DMS79 (cell line): ENCODE results near the gene PYGM.

Source experiments
- DNase-seq: peaks from one replicate; lab custom pipeline; 2025; lab: John Stamatoyannopoulos, UW

PYGM gene

GRCh38 chr11:64753380-64754123, 6.2 kb downstream of the PYGM start:
- DNase-seq = no peak

- no peak for DNase-seq
These were observed 6.8 kb downstream of the PYGM start for GRCh38 chr11:64753019-64753379.

GRCh38 chr11:64752175-64752970, 7.4 kb downstream of the PYGM start:
- DNase-seq = no peak

GRCh38 chr11:64751580-64751979, 8.2 kb downstream of the PYGM start:
- DNase-seq = no peak

- DNase-seq = no peak
These were observed 8.6 kb downstream of the PYGM start for GRCh38 chr11:64751136-64751535.

- DNase-seq = no peak
These were observed 9.3 kb downstream of the PYGM start for GRCh38 chr11:64750361-64751054.

GRCh38 chr11:64747961-64748665, 11.7 kb downstream of the PYGM start:
- DNase-seq = no peak

GRCh38 chr11:64746486-64746885, 13.3 kb downstream of the PYGM start:
- no peak for DNase-seq

- no peak for DNase-seq
These were observed 14.0 kb downstream of the PYGM start for GRCh38 chr11:64745521-64746328.

GRCh38 chr11:64745189-64745520, 14.6 kb downstream of the PYGM start:
- DNase-seq = no peak

- no peak for DNase-seq
These were observed 15.1 kb downstream of the PYGM start for GRCh38 chr11:64744544-64745188.

GRCh38 chr11:64743591-64744543, 15.9 kb downstream of the PYGM start, which contains the start of gene RASGRP2:
RASGRP2 (minus strand) TSS chr11:64744142; CDS start chr11:64742866, 1,276 bp downstream.
- no peak for DNase-seq

- DNase-seq = no peak
These were observed 16.7 kb downstream of the PYGM start for GRCh38 chr11:64742889-64743590.

GRCh38 chr11:64742087-64742888, 17.5 kb downstream of the PYGM start:
- DNase-seq = no peak

- no peak for DNase-seq
These were observed 18.2 kb downstream of the PYGM start for GRCh38 chr11:64741375-64742086.

- DNase-seq = no peak
These were observed 19.9 kb downstream of the PYGM start for GRCh38 chr11:64739871-64740270.

GRCh38 chr11:64736654-64737053, 23.1 kb downstream of the PYGM start:
- no peak for DNase-seq
